Natural killer cell (primary cell): ENCODE data around the gene BTN1A1. TPM values are rescaled to one million over a fixed set of nuclear protein-coding genes. Genes with fewer than 3 reads are reported as not detected.

ENCODE experiments used
- ATAC-seq, 3 donors: fragments of 150-1000 bp in 2 of 3; fragments of 200-7000 bp in 1 of 3; cut with Tn5 transposase; 1 replicate in 1 of 3; 2 replicates in 2 of 3; pipeline ENCODE4 v1.10.0; 2021; ENCODE audit warnings: mild to moderate bottlenecking in 2 of 3, moderate library complexity in 2 of 3
- DNase-seq, 2 donors: peaks; one replicate each; pipeline versions ENCODE4 v3.0.0 to v3.0.0-alpha.2; 2013 to 2021; ENCODE audit warnings: mixed read lengths in 1 of 2
- H3K27ac ChIP-seq: one replicate; pipeline ENCODE4 v1.5.1; 2013; ENCODE audit warnings: mild to moderate bottlenecking, low read length
- H3K27me3 ChIP-seq: one replicate; pipeline ENCODE4 v1.6.1; 2013; ENCODE audit warnings: low read length; ENCODE audit not compliant: control insufficient read depth, insufficient read depth
- H3K36me3 ChIP-seq: one replicate; pipeline ENCODE4 v1.6.1; 2013; ENCODE audit warnings: low read length; ENCODE audit not compliant: control insufficient read depth, insufficient read depth
- H3K4me1 ChIP-seq: one replicate; pipeline ENCODE4 v1.6.1; 2013; ENCODE audit warnings: low read length; ENCODE audit not compliant: control insufficient read depth, insufficient read depth
- H3K4me3 ChIP-seq: one replicate; pipeline ENCODE4 v1.5.1; 2013; ENCODE audit warnings: low read length
- H3K9me3 ChIP-seq: one replicate; pipeline ENCODE4 v1.6.1; 2013; ENCODE audit warnings: low read length; ENCODE audit not compliant: control insufficient read depth, insufficient read depth
- H3K27ac Mint-ChIP-seq, 2 donors: one replicate each; pipeline ENCODE4 v1.8.0; 2022; ENCODE audit warnings: mild to moderate bottlenecking in 2 of 2, mixed read lengths in 2 of 2, moderate library complexity in 1 of 2
- H3K27me3 Mint-ChIP-seq, 2 donors: one replicate each; pipeline ENCODE4 v1.8.0; 2022; ENCODE audit warnings: low read depth in 2 of 2, mixed read lengths in 2 of 2
- H3K36me3 Mint-ChIP-seq: one replicate; pipeline ENCODE4 v1.8.0; 2022; ENCODE audit warnings: mixed read lengths
- H3K4me1 Mint-ChIP-seq, 2 donors: one replicate each; pipeline ENCODE4 v1.8.0; 2022; ENCODE audit warnings: mixed read lengths in 2 of 2
- H3K4me3 Mint-ChIP-seq: one replicate; pipeline ENCODE4 v1.8.0; 2022; ENCODE audit warnings: mild to moderate bottlenecking, moderate library complexity, mixed read lengths
- H3K9me3 Mint-ChIP-seq, 2 donors: one replicate each; pipeline ENCODE4 v1.8.0; 2022; ENCODE audit warnings: mixed read lengths in 2 of 2
- CTCF ChIP-seq: fragments of 200-600 bp; IDR thresholded peaks from one replicate; pipeline ENCODE4 v1.8.0; 2022; ENCODE audit warnings: antibody characterized with exemption
- WGBS: methylation state at CpG from one replicate; pipeline ENCODE4 v1.1.7; 2013; ENCODE audit warnings: missing lambda C conversion rate; ENCODE audit not compliant: insufficient coverage; 5-methylcytosine and 5-hydroxymethylcytosine counted together
- intact Hi-C: fragments of 100-400 bp; cut with micrococcal nuclease; formaldehyde crosslinking; loops from one replicate; pipeline ENCODE4 v1.14.2; 2022
- total RNA-seq, 4 donors: library from RNA; stranded (reverse); fragments of 120-200 nt in 1 of 4; gene quantifications; one replicate each; pipeline versions ENCODE4 v1.2.3 to v1.2.4, GENCODE V29; 2013 to 2022

BTN1A1 gene
- total RNA-seq, 3 donors from 2014 or later (not counting 1 experiment from before 2014, with no cell fraction given), result not detected

DNA sequence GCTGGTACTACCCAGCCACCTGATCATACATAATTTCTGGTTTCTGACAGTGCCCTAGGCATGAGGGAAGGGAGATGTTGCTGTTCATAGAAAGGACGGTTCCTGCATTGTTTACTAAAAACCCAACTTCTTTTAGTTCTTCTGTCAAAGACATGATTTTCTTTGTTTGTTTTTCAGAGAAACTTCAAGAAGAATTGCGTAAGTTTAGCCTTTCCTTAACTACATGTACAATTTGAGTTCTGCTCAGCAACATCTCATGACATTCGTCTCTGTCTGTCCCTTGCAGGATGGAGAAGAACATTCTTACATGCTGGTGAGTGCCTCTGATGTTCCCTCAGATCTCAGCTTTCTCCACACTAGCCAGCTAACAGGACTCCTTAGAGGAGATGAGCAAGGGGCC, 34.3 kb upstream of the BTN1A1 start:
- Histone ChIP-seq H3K9me3 (no peaks in the 10 kb centered on the region), H3K36me3 (peaks cover 71% of the 10 kb centered on the region), H3K4me1 (peaks cover 11% of the 10 kb centered on the region), H3K27me3 (no peaks in the 10 kb centered on the region), H3K27ac (no peak overlapping the region), H3K4me3 (no peak overlapping the region)
- no peaks in the 10 kb centered on the region for H3K27me3 Mint-ChIP-seq
- ATAC-seq, result no peak
- no peak for DNase-seq
- no peak overlapping the region for H3K4me3 Mint-ChIP-seq
- H3K4me1 Mint-ChIP-seq, result peaks cover 29 to 38% of the 10 kb centered on the region in 2 donors
- H3K36me3 Mint-ChIP-seq, result peaks cover 49% of the 10 kb centered on the region
- intact Hi-C loops, result no loop called here
- 94% methylated on average over 2 of the region's 3 CpGs for whole genome bisulfite sequencing
- TF ChIP-seq CTCF, result no peak
- peak overlapping the region; percentile 49 to 51 for H3K27ac Mint-ChIP-seq
- no peaks in the 10 kb centered on the region for H3K9me3 Mint-ChIP-seq

GRCh38 chr6:26468829-26469228, 31.3 kb upstream of the BTN1A1 start:
- no peaks in the 10 kb centered on the region for H3K27me3 Mint-ChIP-seq
- Histone ChIP-seq H3K36me3 (peaks cover 52% of the 10 kb centered on the region), H3K27me3 (no peaks in the 10 kb centered on the region), H3K4me3 (no peak overlapping the region), H3K4me1 (peaks cover 8% of the 10 kb centered on the region), H3K27ac (no peak overlapping the region), H3K9me3 (peaks cover 4% of the 10 kb centered on the region)
- WGBS, result 100% methylated on average over 2 of the region's 2 CpGs
- peaks cover 47% of the 10 kb centered on the region for H3K36me3 Mint-ChIP-seq
- peaks cover 35 to 39% of the 10 kb centered on the region in 2 donors for H3K4me1 Mint-ChIP-seq
- no peak overlapping the region for H3K4me3 Mint-ChIP-seq
- ATAC-seq (no peak), DNase-seq (no peak)
- H3K27ac Mint-ChIP-seq, result peak overlapping the region; percentile 9 to 28
- intact Hi-C loops, result no loop called here
- TF ChIP-seq CTCF, result no peak
- peaks cover 4% of the 10 kb centered on the region in 2 donors for H3K9me3 Mint-ChIP-seq

DNA sequence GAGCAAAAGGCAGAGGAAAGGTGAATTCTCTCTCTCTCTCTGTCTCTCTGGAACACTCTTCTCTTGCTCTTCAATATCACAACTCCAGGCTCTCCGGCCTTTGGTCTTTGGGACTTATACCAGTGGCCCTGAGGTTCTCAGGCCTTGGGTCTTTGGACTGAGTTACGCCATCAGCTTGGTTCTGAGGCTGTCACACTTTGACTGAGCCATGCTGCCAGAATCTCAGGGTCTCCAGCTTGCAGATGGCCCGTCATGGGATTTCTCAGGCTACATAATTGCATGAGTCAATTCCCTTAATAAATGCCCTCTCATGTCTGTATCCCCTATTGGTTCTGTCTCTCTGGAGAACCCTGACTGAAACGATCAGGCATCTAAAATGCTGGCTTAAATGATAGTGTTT, 29.5 kb upstream of the BTN1A1 start:
- no peak for ATAC-seq
- H3K4me3 ChIP-seq, result no peak overlapping the region
- peak overlapping the region; percentile 19 for H3K4me3 Mint-ChIP-seq
- peaks cover 4% of the 10 kb centered on the region in 2 donors for H3K9me3 Mint-ChIP-seq
- H3K36me3 Mint-ChIP-seq, result peaks cover 29% of the 10 kb centered on the region
- peaks cover 4% of the 10 kb centered on the region for H3K9me3 ChIP-seq
- no peaks in the 10 kb centered on the region for H3K27me3 Mint-ChIP-seq
- peaks cover 39 to 43% of the 10 kb centered on the region in 2 donors for H3K4me1 Mint-ChIP-seq
- H3K27ac Mint-ChIP-seq, result peak overlapping the region; percentile 94 to 99
- no peak for TF ChIP-seq CTCF
- peaks cover 21% of the 10 kb centered on the region for H3K4me1 ChIP-seq
- peaks cover 34% of the 10 kb centered on the region for H3K36me3 ChIP-seq
- intact Hi-C loops, result no loop called here
- no peak for DNase-seq
- WGBS, result 99% methylated on average over 3 of the region's 4 CpGs
- H3K27ac ChIP-seq, result no peak overlapping the region
- no peaks in the 10 kb centered on the region for H3K27me3 ChIP-seq

DNA sequence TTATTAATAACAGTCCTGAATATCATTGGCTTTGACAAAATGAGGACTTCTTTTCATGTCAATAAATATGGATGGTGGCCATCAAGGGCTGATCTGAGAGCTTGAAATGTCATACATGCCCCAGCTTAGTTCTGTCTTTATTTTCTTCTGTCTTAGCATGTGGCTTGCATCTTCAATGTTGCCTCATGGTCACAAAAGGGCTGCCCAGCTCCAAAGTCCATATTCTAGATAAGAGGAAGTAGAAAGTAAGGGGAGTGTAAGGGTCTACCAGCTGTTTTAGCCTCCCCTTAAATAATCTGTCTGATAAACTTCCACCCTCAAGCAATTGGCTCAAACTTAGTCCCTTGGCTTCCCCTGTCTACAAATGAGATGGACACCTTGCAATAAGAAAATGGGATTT, 28.1 kb upstream of the BTN1A1 start:
- no peak for ATAC-seq
- Mint-ChIP-seq H3K27ac (peak overlapping the region; percentile 94 to 99), H3K27me3 (no peaks in the 10 kb centered on the region), H3K36me3 (peaks cover 15% of the 10 kb centered on the region), H3K4me3 (no peak overlapping the region), H3K4me1 (peaks cover 39 to 46% of the 10 kb centered on the region in 2 donors), H3K9me3 (peaks cover 4% of the 10 kb centered on the region in 2 donors)
- peaks cover 20% of the 10 kb centered on the region for H3K36me3 ChIP-seq
- no peak for TF ChIP-seq CTCF
- H3K4me3 ChIP-seq, result no peak overlapping the region
- H3K27ac ChIP-seq, result peak overlapping the region; percentile 2
- intact Hi-C loops, result no loop called here
- peaks cover 31% of the 10 kb centered on the region for H3K4me1 ChIP-seq
- no peak for DNase-seq
- H3K27me3 ChIP-seq, result no peaks in the 10 kb centered on the region
- H3K9me3 ChIP-seq, result peaks cover 4% of the 10 kb centered on the region
